OCI-LY1 (cell line): ENCODE data around the gene IDE.

Experiments
- EZH2 ChIP-seq: fragments of 200-600 bp; sonication (generic), shearing (Covaris generic); IDR thresholded peaks from 2 replicates; pipeline ENCODE4 v1.8.0; 2017; ENCODE audit warnings: borderline replicate concordance, mixed run types, mild to moderate bottlenecking, antibody characterized with exemption, low read length, moderate library complexity, mixed read lengths
- TF ChIP-seq, protein P1 (sequence below): fragments of 200-600 bp; sonication (generic), shearing (Covaris generic); IDR thresholded peaks from 2 replicates; pipeline ENCODE4 v1.5.1; 2017; ENCODE audit warnings: mild to moderate bottlenecking, antibody characterized with exemption, low read length, moderate library complexity, mixed read lengths

DNA sequence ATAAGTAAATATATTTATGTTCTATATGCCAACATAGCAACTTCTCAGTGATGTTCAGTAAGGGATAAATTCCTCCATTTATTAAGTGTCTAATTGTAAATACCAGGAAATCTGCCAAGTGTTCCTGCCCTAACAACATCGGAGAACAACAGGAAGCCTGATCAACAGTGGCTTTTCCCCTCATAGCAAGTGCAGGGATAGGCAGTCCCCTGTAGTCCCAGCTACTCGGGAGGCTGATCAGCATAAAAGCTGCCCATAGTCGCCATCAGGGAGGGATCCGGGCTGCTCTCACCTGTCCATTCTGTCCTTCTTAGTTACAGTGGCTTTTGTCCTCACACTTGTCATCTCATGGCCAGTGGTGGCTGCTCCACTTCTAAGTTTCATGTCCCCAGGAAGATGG is 141.3 kb downstream of the IDE start:
- no peak for TF ChIP-seq EZH2
- TF ChIP-seq, protein P1, sequence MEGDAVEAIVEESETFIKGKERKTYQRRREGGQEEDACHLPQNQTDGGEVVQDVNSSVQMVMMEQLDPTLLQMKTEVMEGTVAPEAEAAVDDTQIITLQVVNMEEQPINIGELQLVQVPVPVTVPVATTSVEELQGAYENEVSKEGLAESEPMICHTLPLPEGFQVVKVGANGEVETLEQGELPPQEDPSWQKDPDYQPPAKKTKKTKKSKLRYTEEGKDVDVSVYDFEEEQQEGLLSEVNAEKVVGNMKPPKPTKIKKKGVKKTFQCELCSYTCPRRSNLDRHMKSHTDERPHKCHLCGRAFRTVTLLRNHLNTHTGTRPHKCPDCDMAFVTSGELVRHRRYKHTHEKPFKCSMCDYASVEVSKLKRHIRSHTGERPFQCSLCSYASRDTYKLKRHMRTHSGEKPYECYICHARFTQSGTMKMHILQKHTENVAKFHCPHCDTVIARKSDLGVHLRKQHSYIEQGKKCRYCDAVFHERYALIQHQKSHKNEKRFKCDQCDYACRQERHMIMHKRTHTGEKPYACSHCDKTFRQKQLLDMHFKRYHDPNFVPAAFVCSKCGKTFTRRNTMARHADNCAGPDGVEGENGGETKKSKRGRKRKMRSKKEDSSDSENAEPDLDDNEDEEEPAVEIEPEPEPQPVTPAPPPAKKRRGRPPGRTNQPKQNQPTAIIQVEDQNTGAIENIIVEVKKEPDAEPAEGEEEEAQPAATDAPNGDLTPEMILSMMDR, result no peak
